ENCODE results near the gene PPP1CA. TPM values are rescaled to one million over a fixed set of nuclear protein-coding genes. Genes with fewer than 3 reads are reported as not detected.

PPP1CA gene
- total and polyA plus RNA-seq, 2 donors = 141 to 207 TPM

DNA sequence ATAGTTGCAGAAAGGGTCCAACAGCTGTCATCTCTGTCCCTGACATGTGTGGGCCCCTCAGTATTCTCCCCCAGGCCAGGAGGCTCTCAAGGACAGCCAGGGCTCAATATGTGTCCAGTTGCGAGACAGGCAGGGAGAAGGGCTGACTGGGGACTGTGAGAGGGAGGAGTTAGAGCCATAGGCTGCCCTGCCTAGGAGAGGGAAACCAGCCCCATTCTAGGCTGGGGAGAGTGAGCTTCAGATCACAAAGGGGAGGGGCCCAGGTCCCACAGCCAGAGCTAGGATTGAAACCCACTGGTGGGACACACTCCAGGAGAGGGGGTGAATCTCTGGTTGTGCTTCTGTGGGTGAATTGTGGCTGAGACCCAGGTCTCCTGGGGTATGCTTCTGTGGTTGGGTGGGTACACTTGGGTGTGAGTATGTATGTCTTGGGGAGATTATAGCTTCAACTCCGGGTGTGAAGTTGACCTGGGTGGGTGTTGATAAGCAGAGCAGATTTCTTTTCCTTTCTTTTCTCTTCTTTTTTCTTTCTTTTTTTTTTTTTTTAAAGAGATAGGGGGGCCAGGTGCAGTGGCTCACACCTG, 11.7 kb upstream of the PPP1CA start:
- Histone ChIP-seq H3K9me3 (ENCODE audit: control insufficient read depth in 2 of 2, insufficient read depth in 1 of 2, low read length in 1 of 2) (peaks cover 0 to 3% of the 10 kb centered on the region in 2 donors), H3K4me3 (ENCODE audit: low read length in 2 of 2) (no peak overlapping the region), H3K36me3 (ENCODE audit: control insufficient read depth in 2 of 2, insufficient read depth in 2 of 2, low read length in 1 of 2) (peaks cover 4 to 17% of the 10 kb centered on the region in 2 donors), H3K27ac (ENCODE audit: low read depth in 1 of 2, low read length in 1 of 2) (peak overlapping the region in 1 of 2 donors; percentile 42), H3K27me3 (ENCODE audit: control insufficient read depth in 2 of 2, insufficient read depth in 1 of 2, low read length in 1 of 2) (peaks cover 0 to 9% of the 10 kb centered on the region in 2 donors), H3K4me1 (ENCODE audit: control insufficient read depth in 2 of 2, insufficient read depth in 2 of 2, low read length in 2 of 2) (peaks cover 79 to 95% of the 10 kb centered on the region in 2 donors)
- 60% methylated on average over 2 of the region's 2 CpGs for WGBS
- no peak for DNase-seq (ENCODE audit: low read depth in 6 of 9, low spot score in 9 of 9)

DNA sequence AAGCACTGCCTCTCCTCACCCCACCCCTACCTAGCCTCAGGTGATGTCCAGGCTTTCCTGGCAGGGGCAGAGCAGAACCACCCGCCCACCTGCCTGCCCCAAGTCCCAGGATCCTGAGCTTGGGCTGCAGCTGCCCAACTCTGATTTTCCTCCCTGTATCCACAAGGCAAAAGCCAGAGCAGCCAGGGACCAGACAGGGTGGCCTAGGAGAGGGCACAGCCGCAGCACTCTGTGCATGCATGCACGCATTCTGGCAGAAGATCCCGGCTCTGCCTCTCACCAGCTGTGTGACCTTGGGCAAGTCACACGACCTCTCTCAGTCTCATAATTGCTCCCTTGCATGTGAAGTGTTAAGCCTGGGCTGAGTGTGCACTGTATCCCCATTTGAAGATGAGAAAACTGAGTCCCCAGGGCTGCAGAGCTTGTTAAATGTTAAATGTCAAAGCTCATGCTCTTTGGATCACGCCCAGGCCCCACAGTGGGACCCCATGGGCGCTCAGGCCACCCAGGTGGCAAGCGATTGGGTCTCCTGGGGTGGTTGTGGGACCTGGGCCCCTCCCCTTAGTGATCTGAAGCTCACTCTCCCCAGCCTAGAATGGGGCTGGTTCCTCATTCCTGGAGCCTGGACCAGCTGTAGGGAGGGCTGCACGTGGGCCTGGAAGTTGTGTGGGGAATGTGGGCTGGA, 11.0 kb upstream of the PPP1CA start:
- Histone ChIP-seq H3K27me3 (ENCODE audit: control insufficient read depth in 2 of 2, insufficient read depth in 1 of 2, low read length in 1 of 2) (peaks cover 0 to 9% of the 10 kb centered on the region in 2 donors), H3K4me1 (ENCODE audit: control insufficient read depth in 2 of 2, insufficient read depth in 2 of 2, low read length in 2 of 2) (peaks cover 83 to 95% of the 10 kb centered on the region in 2 donors)

DNA sequence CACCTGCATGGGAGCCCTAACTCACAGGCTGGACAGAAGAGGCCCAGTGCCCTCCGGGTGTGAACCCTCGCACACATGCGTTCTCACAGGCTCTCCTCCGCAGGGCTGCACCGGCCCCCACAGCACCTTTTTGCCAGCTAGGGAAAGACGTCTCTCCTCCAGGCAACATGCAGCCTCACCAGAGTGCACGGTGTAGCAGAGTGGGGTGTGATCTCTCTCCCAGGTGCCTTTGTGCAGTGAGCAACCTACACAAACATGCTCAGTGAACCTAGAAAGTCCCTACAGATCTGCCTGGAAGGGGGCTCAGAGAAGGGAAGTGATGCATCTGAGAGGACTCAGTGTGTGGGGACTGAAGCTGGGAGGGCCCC, 10.1 kb upstream of the PPP1CA start:
- H3K36me3 ChIP-seq (ENCODE audit: control insufficient read depth in 2 of 2, insufficient read depth in 2 of 2, low read length in 1 of 2) = peaks cover 14 to 32% of the 10 kb centered on the region in 2 donors
- WGBS = 79% methylated on average over 7 of the region's 7 CpGs
- peak in 1 of 9 donors; percentile 71 for DNase-seq (ENCODE audit: low read depth in 6 of 9, low spot score in 9 of 9)
- peaks cover 0 to 3% of the 10 kb centered on the region in 2 donors for H3K9me3 ChIP-seq (ENCODE audit: control insufficient read depth in 2 of 2, insufficient read depth in 1 of 2, low read length in 1 of 2)
- H3K4me1 ChIP-seq (ENCODE audit: control insufficient read depth in 2 of 2, insufficient read depth in 2 of 2, low read length in 2 of 2) = peaks cover 86 to 95% of the 10 kb centered on the region in 2 donors
- peaks cover 0 to 9% of the 10 kb centered on the region in 2 donors for H3K27me3 ChIP-seq (ENCODE audit: control insufficient read depth in 2 of 2, insufficient read depth in 1 of 2, low read length in 1 of 2)
- H3K4me3 ChIP-seq (ENCODE audit: low read length in 2 of 2) = no peak overlapping the region
- peak overlapping the region; percentile 43 to 88 for H3K27ac ChIP-seq (ENCODE audit: low read depth in 1 of 2, low read length in 1 of 2)

More for the DNA sequence above, 11.0 kb upstream of the PPP1CA start:
- WGBS = 83% methylated on average over 9 of the region's 9 CpGs
- Histone ChIP-seq H3K4me3 (ENCODE audit: low read length in 2 of 2) (no peak overlapping the region), H3K36me3 (ENCODE audit: control insufficient read depth in 2 of 2, insufficient read depth in 2 of 2, low read length in 1 of 2) (peaks cover 6 to 23% of the 10 kb centered on the region in 2 donors), H3K9me3 (ENCODE audit: control insufficient read depth in 2 of 2, insufficient read depth in 1 of 2, low read length in 1 of 2) (peaks cover 0 to 3% of the 10 kb centered on the region in 2 donors), H3K27ac (ENCODE audit: low read depth in 1 of 2, low read length in 1 of 2) (peak overlapping the region in 1 of 2 donors; percentile 42)
- no peak for DNase-seq (ENCODE audit: low read depth in 6 of 9, low spot score in 9 of 9)

DNA sequence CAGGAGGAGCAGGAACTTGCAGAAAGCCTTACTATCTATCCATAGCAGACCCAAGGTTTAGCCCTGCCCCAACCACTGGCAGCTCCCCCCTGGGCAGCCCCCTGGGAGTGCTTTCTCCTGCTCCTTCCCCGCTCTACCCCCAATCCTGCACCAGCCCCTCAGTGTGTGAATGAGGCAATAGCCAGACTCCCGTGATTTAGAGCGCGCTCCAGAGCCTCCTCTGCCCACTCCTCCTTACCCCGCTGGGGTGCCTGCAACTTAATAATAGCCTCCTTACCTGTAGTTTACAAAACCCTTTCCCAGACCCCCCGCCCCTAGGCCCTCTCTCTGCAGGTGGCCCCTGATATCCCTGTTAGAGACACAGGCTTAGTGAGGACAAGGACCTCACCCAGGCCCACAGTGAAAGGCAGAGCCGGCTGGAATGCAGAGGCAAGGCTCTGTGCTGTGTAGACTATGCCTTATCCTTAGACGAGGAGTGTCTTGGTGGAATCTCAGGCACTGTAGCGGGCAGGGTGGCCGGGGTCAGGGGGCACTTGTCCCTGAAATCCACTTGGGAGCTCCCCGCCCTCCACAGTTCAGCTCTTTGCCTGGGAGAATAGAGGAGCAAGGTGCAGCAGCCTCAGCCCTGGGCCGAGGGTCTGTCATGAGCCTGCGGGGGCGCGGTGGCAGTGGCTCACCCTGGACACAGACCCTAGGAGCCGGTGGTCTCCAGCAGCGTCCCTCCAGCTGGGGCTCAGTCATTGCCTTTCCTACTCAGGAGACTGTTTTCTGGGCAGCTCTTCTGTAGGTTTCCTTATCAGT, 9.5 kb upstream of the PPP1CA start:
- Histone ChIP-seq H3K27me3 (ENCODE audit: control insufficient read depth in 2 of 2, insufficient read depth in 1 of 2, low read length in 1 of 2) (peaks cover 0 to 9% of the 10 kb centered on the region in 2 donors), H3K4me3 (ENCODE audit: low read length in 2 of 2) (no peak overlapping the region)
- DNase-seq (ENCODE audit: low read depth in 6 of 9, low spot score in 9 of 9) = no peak

DNA sequence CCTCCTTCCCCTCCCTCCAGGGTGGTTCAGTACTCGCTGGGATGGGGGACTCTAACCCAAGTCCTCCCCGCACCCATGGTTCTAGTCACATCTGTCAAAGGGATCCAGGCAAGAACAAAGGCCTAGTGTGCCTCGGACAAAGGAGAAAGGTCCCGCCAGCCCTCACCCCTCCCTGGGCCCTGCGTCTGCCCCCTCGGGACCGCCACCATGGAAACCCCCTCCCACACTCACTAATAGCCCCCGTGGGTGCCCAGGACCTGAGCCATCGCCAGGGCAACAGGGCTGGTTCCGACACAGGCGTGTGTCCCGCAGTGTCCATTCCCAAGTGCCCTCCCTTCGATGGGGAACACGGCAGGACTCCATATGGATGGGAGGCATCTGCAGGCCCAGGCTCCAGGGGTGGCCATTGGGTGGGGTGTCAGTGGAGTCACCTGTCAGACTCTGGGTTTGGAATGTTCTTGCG, 8.7 kb upstream of the PPP1CA start:
- H3K9me3 ChIP-seq (ENCODE audit: control insufficient read depth in 2 of 2, insufficient read depth in 1 of 2, low read length in 1 of 2) = peaks cover 0 to 3% of the 10 kb centered on the region in 2 donors
- peaks cover 0 to 6% of the 10 kb centered on the region in 2 donors for H3K27me3 ChIP-seq (ENCODE audit: control insufficient read depth in 2 of 2, insufficient read depth in 1 of 2, low read length in 1 of 2)
- H3K4me3 ChIP-seq (ENCODE audit: low read length in 2 of 2) = peak overlapping the region in 1 of 2 donors; percentile 51
- WGBS = 75% methylated on average over 15 of the region's 15 CpGs
- peak overlapping the region; percentile 98 for H3K27ac ChIP-seq (ENCODE audit: low read depth in 1 of 2, low read length in 1 of 2)
- peaks cover 86 to 98% of the 10 kb centered on the region in 2 donors for H3K4me1 ChIP-seq (ENCODE audit: control insufficient read depth in 2 of 2, insufficient read depth in 2 of 2, low read length in 2 of 2)
- peaks cover 28 to 45% of the 10 kb centered on the region in 2 donors for H3K36me3 ChIP-seq (ENCODE audit: control insufficient read depth in 2 of 2, insufficient read depth in 2 of 2, low read length in 1 of 2)
- DNase-seq (ENCODE audit: low read depth in 6 of 9, low spot score in 9 of 9) = no peak

More for the DNA sequence above, 9.5 kb upstream of the PPP1CA start:
- H3K27ac ChIP-seq (ENCODE audit: low read depth in 1 of 2, low read length in 1 of 2) = peak overlapping the region; percentile 58 to 98
- WGBS = 95% methylated on average over 17 of the region's 17 CpGs
- peaks cover 20 to 37% of the 10 kb centered on the region in 2 donors for H3K36me3 ChIP-seq (ENCODE audit: control insufficient read depth in 2 of 2, insufficient read depth in 2 of 2, low read length in 1 of 2)
- peaks cover 86 to 95% of the 10 kb centered on the region in 2 donors for H3K4me1 ChIP-seq (ENCODE audit: control insufficient read depth in 2 of 2, insufficient read depth in 2 of 2, low read length in 2 of 2)
- H3K9me3 ChIP-seq (ENCODE audit: control insufficient read depth in 2 of 2, insufficient read depth in 1 of 2, low read length in 1 of 2) = peaks cover 0 to 3% of the 10 kb centered on the region in 2 donors

DNA sequence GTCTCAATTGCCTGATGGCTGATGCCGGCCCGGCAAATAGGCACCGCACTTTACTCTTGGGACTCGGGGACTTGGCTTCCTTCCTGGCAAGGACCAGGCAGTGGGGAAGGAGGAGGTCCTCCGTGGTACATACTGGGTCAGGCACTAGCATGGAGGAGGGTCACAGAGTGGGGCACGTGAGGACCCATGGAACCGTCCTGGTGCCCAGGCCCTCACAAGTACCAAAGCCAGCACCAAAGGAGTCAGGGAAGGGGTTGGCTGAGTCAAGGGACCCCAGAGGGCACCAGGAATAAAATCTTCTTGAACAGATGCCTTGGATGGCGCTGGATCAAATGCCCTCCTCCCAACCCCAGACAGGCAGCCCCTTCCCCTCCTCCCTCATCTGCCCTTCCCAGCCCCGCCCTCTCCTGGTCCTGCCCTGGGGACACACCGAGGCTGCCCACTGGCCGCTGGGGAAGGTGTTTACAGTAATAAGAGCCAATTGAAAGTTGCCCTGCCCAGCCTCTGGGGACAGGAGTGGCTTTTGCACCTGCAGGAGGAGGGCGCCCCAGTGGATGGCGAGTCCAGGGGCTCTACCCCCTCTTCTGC, 8.2 kb upstream of the PPP1CA start:
- Histone ChIP-seq H3K36me3 (ENCODE audit: control insufficient read depth in 2 of 2, insufficient read depth in 2 of 2, low read length in 1 of 2) (peaks cover 33 to 50% of the 10 kb centered on the region in 2 donors), H3K4me1 (ENCODE audit: control insufficient read depth in 2 of 2, insufficient read depth in 2 of 2, low read length in 2 of 2) (peaks cover 87 to 98% of the 10 kb centered on the region in 2 donors), H3K27ac (ENCODE audit: low read depth in 1 of 2, low read length in 1 of 2) (peak overlapping the region; percentile 98), H3K4me3 (ENCODE audit: low read length in 2 of 2) (peak overlapping the region; percentile 51 to 55), H3K27me3 (ENCODE audit: control insufficient read depth in 2 of 2, insufficient read depth in 1 of 2, low read length in 1 of 2) (peaks cover 0 to under 1% of the 10 kb centered on the region in 2 donors), H3K9me3 (ENCODE audit: control insufficient read depth in 2 of 2, insufficient read depth in 1 of 2, low read length in 1 of 2) (peaks cover 0 to 3% of the 10 kb centered on the region in 2 donors)
- WGBS = 27% methylated on average over 13 of the region's 13 CpGs
- no peak for DNase-seq (ENCODE audit: low read depth in 6 of 9, low spot score in 9 of 9)

DNA sequence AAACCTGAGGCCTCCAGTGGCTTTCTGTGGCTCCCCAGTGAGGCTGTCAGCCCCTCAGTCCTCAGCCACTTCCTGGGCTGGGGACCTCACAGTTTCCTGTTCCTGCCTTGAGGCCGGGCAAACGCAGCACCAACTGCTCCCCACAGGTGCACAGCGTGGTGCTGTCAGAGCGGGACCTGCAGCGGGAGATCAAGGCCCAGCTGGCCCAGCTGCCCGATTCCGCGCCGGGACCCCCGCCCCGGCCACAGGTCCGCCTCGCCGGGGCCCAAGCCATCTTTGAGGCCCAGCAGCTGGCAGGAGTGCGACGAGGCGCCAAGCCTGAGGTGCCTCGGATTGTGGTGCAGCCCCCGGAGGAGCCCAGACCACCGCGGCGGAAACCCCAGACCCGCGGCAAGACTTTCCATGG, 7.6 kb upstream of the PPP1CA start:
- peaks cover 0 to 3% of the 10 kb centered on the region in 2 donors for H3K9me3 ChIP-seq (ENCODE audit: control insufficient read depth in 2 of 2, insufficient read depth in 1 of 2, low read length in 1 of 2)
- H3K27ac ChIP-seq (ENCODE audit: low read depth in 1 of 2, low read length in 1 of 2) = peak overlapping the region; percentile 98
- 4% methylated on average over 24 of the region's 24 CpGs for WGBS
- peaks cover 33 to 54% of the 10 kb centered on the region in 2 donors for H3K36me3 ChIP-seq (ENCODE audit: control insufficient read depth in 2 of 2, insufficient read depth in 2 of 2, low read length in 1 of 2)
- peak overlapping the region; percentile 51 to 55 for H3K4me3 ChIP-seq (ENCODE audit: low read length in 2 of 2)
- peaks cover 85 to 98% of the 10 kb centered on the region in 2 donors for H3K4me1 ChIP-seq (ENCODE audit: control insufficient read depth in 2 of 2, insufficient read depth in 2 of 2, low read length in 2 of 2)
- DNase-seq (ENCODE audit: low read depth in 6 of 9, low spot score in 9 of 9) = peak in 8 of 9 donors; percentile 68 to 95 (median 84)
- H3K27me3 ChIP-seq (ENCODE audit: control insufficient read depth in 2 of 2, insufficient read depth in 1 of 2, low read length in 1 of 2) = no peaks in the 10 kb centered on the region

DNA sequence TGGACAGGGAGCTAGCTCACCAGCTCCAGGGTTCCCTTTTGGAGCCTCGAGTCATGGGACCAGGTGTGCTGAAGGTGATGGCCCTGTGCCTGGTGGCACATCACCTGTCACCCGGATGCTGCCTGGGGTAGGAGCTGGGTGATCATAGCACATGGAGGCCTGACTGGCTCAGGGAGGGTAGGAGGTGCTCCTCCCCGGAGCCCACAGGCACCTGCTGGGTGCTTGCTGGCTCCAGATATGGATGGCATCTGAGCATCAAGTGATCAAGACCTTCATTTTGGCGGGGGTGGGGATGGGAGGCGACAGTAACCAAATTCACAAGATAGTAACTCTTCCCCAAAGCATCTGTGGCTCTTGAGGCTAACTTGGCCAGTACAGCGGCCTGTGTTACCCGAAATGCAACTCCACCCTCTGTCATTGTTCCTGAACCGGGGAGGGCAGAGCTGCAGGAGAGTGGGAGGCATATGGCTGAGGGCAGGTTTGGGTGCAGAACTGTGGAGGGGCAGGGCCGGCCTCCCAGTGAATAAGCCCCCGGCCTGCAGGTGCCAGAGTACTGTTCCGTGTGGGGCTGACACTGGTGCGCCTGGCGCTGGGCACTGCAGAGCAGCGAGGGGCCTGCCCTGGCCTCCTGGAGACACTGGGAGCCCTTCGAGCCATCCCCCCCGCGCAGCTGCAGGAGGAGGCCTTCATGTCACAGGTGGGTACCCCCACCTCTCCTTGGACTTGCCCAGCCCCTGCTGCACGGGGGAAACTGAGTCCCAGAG, 7.0 kb upstream of the PPP1CA start:
- H3K36me3 ChIP-seq (ENCODE audit: control insufficient read depth in 2 of 2, insufficient read depth in 2 of 2, low read length in 1 of 2) = peaks cover 33 to 54% of the 10 kb centered on the region in 2 donors
- no peaks in the 10 kb centered on the region for H3K27me3 ChIP-seq (ENCODE audit: control insufficient read depth in 2 of 2, insufficient read depth in 1 of 2, low read length in 1 of 2)
- peak overlapping the region; percentile 51 to 55 for H3K4me3 ChIP-seq (ENCODE audit: low read length in 2 of 2)
- peak overlapping the region; percentile 98 for H3K27ac ChIP-seq (ENCODE audit: low read depth in 1 of 2, low read length in 1 of 2)
- WGBS = 7% methylated on average over 18 of the region's 18 CpGs
- H3K9me3 ChIP-seq (ENCODE audit: control insufficient read depth in 2 of 2, insufficient read depth in 1 of 2, low read length in 1 of 2) = peaks cover 0 to 3% of the 10 kb centered on the region in 2 donors
- peak in 1 of 9 donors; percentile 66 for DNase-seq (ENCODE audit: low read depth in 6 of 9, low spot score in 9 of 9)
- H3K4me1 ChIP-seq (ENCODE audit: control insufficient read depth in 2 of 2, insufficient read depth in 2 of 2, low read length in 2 of 2) = peaks cover 85 to 98% of the 10 kb centered on the region in 2 donors

All from thymus (tissue), 11 donors.